CD14-positive monocyte (primary cell): Measurements from ENCODE around the gene ADI1. TPM values are rescaled to one million over a fixed set of nuclear protein-coding genes. Genes with fewer than 3 reads are reported as not detected.

ENCODE experiments used
- DNase-seq, 3 donors: peaks; one replicate each; pipeline ENCODE4 v3.0.0-alpha.2; 2011 to 2022
- H2AFZ ChIP-seq: 2 replicates; pipeline ENCODE4 v1.6.0; 2012; ENCODE audit warnings: mild to moderate bottlenecking, low read depth, low read length, inconsistent platforms; ENCODE audit not compliant: insufficient read depth, poor library complexity, severe bottlenecking
- H3K27ac ChIP-seq, 2 donors: 1 replicate in 1 of 2; 2 replicates in 1 of 2; pipeline ENCODE4 v1.5.1; 2012 to 2013; ENCODE audit warnings: low read length in 2 of 2, control low read depth in 1 of 2, inconsistent platforms in 1 of 2, low read depth in 1 of 2, mild to moderate bottlenecking in 1 of 2
- H3K27me3 ChIP-seq, 2 donors: one replicate each; pipeline versions ENCODE4 v1.6.0 to v1.6.1; 2011 to 2013; ENCODE audit warnings: low read length in 2 of 2; ENCODE audit not compliant: control insufficient read depth in 2 of 2, insufficient read depth in 2 of 2
- H3K36me3 ChIP-seq, 2 donors: replicated peaks in 1 of 2; 1 replicate in 1 of 2; 2 replicates in 1 of 2; pipeline versions ENCODE4 v1.5.1 to v1.6.1; 2012 to 2013; ENCODE audit warnings: low read length in 2 of 2, control low read depth in 1 of 2, inconsistent platforms in 1 of 2, mild to moderate bottlenecking in 1 of 2; ENCODE audit not compliant: insufficient read depth in 2 of 2, control insufficient read depth in 1 of 2
- H3K4me1 ChIP-seq, 2 donors: 1 replicate in 1 of 2; 2 replicates in 1 of 2; pipeline versions ENCODE4 v1.5.1 to v1.6.1; 2012 to 2013; ENCODE audit warnings: low read length in 2 of 2, control low read depth in 1 of 2, inconsistent platforms in 1 of 2, mild to moderate bottlenecking in 1 of 2, moderate library complexity in 1 of 2; ENCODE audit not compliant: insufficient read depth in 2 of 2, control insufficient read depth in 1 of 2
- H3K4me2 ChIP-seq: replicated peaks from 2 replicates; pipeline ENCODE3; 2012; ENCODE audit warnings: low read length, moderate library complexity, mild to moderate bottlenecking; ENCODE audit not compliant: poor library complexity, severe bottlenecking; ENCODE audit errors: extremely low read depth
- H3K4me3 ChIP-seq, 3 experiments: fragments of 200-600 bp in 1 of 3; sonication (generic) in 1 of 3; replicated peaks in 1 of 3; 1 replicate in 2 of 3; 2 replicates in 1 of 3; pipeline ENCODE4 v1.5.1; 2011 to 2013; ENCODE audit warnings: low read length in 3 of 3, mild to moderate bottlenecking in 3 of 3, control low read depth in 2 of 3, low read depth in 2 of 3, inconsistent platforms in 1 of 3, moderate library complexity in 1 of 3
- H3K79me2 ChIP-seq: 2 replicates; pipeline ENCODE4 v1.6.0; 2012; ENCODE audit warnings: mild to moderate bottlenecking, control low read depth, inconsistent platforms, low read length, moderate library complexity; ENCODE audit not compliant: insufficient read depth
- H3K9ac ChIP-seq: 2 replicates; pipeline ENCODE4 v1.6.0; 2017; ENCODE audit warnings: low read length, mild to moderate bottlenecking; ENCODE audit not compliant: insufficient read depth, poor library complexity, severe bottlenecking
- H3K9me3 ChIP-seq, 2 donors: replicated peaks in 1 of 2; 1 replicate in 1 of 2; 2 replicates in 1 of 2; pipeline versions ENCODE4 v1.5.1 to v1.6.1; 2012 to 2013; ENCODE audit warnings: low read length in 2 of 2, control low read depth in 1 of 2; ENCODE audit not compliant: control insufficient read depth in 1 of 2, insufficient read depth in 1 of 2
- H4K20me1 ChIP-seq: 2 replicates; pipeline ENCODE4 v1.6.0; 2012; ENCODE audit warnings: mild to moderate bottlenecking, low read length, control low read depth, moderate library complexity; ENCODE audit not compliant: insufficient read depth
- H3K27ac Mint-ChIP-seq, 7 donors: one replicate each; pipeline ENCODE4 v1.8.0; 2020; ENCODE audit warnings: mild to moderate bottlenecking in 7 of 7, mixed read lengths in 7 of 7, moderate library complexity in 6 of 7, inconsistent platforms in 2 of 7
- H3K27me3 Mint-ChIP-seq, 3 donors: one replicate each; pipeline ENCODE4 v1.8.0; 2021 to 2022; ENCODE audit warnings: low read depth in 3 of 3, mild to moderate bottlenecking in 3 of 3, mixed read lengths in 3 of 3, moderate library complexity in 3 of 3, inconsistent platforms in 1 of 3
- H3K36me3 Mint-ChIP-seq, 2 donors: one replicate each; pipeline ENCODE4 v1.8.0; 2020; ENCODE audit warnings: mixed read lengths in 2 of 2, inconsistent platforms in 1 of 2, mild to moderate bottlenecking in 1 of 2
- H3K4me1 Mint-ChIP-seq: one replicate; pipeline ENCODE4 v1.8.0; 2020; ENCODE audit warnings: mild to moderate bottlenecking, mixed read lengths
- H3K4me3 Mint-ChIP-seq, 2 donors: one replicate each; pipeline ENCODE4 v1.8.0; 2020; ENCODE audit warnings: mild to moderate bottlenecking in 2 of 2, mixed read lengths in 2 of 2, moderate library complexity in 1 of 2
- H3K9me3 Mint-ChIP-seq, 7 donors: one replicate each; pipeline ENCODE4 v1.8.0; 2020 to 2022; ENCODE audit warnings: mixed read lengths in 7 of 7, mild to moderate bottlenecking in 6 of 7, moderate library complexity in 6 of 7, inconsistent platforms in 2 of 7
- CTCF ChIP-seq: fragments of 200-600 bp; IDR thresholded peaks from one replicate; pipeline ENCODE4 v1.8.0; 2022; ENCODE audit warnings: antibody characterized with exemption, mild to moderate bottlenecking
- WGBS: methylation state at CpG from one replicate; pipeline ENCODE4 v1.1.5; 2013; ENCODE audit warnings: missing lambda C conversion rate; ENCODE audit not compliant: insufficient coverage; 5-methylcytosine and 5-hydroxymethylcytosine counted together
- intact Hi-C, 2 donors: fragments of 100-400 bp; cut with micrococcal nuclease; formaldehyde crosslinking; loops; one replicate each; pipeline versions ENCODE4 v1.15.0 to v1.15.1; 2023
- polyA plus RNA-seq, 3 donors: library from polyadenylated mRNA; depleted of rRNA in 1 of 3; unstranded in 2 of 3; stranded (reverse) in 1 of 3; fragments of 300-500 nt in 2 of 3; fragments of >200 nt in 1 of 3; fragmentation: Illumina TruSeq in 2 of 3; gene quantifications; 1 replicate in 2 of 3; 2 replicates in 1 of 3; pipeline ENCODE4 v1.2.3, GENCODE V29; 2012 to 2021

The ADI1 gene
- polyA plus RNA-seq, 3 donors = 30.5 to 89.1 (median 79.3) TPM

DNA sequence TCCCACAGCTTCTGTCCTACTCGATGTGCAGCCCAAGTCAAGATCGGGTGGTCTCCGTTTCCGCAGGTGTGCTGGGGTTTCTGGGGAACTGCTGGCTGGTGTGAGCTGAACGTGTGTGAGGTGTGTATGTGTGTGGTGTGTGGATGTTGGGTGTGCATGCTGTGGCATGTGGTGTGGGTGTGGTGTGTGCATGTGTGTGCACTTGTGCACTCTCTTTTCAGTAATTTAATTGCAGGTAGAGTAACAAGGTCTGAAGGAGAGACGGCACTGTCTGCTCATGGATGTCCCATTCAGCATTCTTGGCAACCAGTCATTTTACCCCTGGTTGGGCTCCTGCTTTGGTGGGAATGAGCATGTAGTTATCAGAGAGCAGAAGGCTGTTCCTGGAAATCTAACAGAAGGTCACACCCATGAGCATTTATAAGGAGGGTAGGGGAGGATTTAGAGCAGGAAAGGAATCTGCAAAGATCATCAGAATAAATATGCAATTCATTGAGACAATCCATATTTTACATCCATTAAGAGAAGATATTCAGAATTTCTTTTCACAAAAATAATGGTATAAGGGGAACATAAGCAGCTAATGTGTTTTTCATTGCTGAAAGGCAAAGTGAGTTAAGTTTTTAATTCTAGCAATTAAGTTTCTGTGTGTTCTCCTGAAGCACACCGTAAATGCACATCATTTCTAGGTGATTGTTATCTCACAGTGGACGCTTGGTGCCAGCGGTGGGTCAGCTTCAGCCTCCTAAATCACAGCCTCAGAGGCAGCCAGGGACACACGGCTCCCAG lies 60.7 kb downstream of the ADI1 start:
- H4K20me1 ChIP-seq = no peaks in the 10 kb centered on the region

More for the DNA sequence above, 60.7 kb downstream of the ADI1 start:
- H3K36me3 Mint-ChIP-seq = peaks cover 56 to 72% of the 10 kb centered on the region in 2 donors
- peak overlapping the region in 1 of 7 donors; percentile 31 for H3K27ac Mint-ChIP-seq
- no peak overlapping the region for H3K9ac ChIP-seq
- H3K4me3 Mint-ChIP-seq = no peak overlapping the region
- peaks cover 56 to 89% of the 10 kb centered on the region in 2 donors for H3K36me3 ChIP-seq
- no peak overlapping the region for H3K4me3 ChIP-seq
- no peaks in the 10 kb centered on the region for H3K9me3 ChIP-seq
- no peaks in the 10 kb centered on the region for H3K79me2 ChIP-seq
- H3K4me1 ChIP-seq = peaks cover 0 to 6% of the 10 kb centered on the region in 2 donors
- no peak for TF ChIP-seq CTCF
- intact Hi-C loops = no loop called here
- 98% methylated on average over 5 of the region's 10 CpGs for WGBS
- DNase-seq = no peak
- no peak overlapping the region for H3K27ac ChIP-seq
- no peak overlapping the region for H2AFZ ChIP-seq
- peaks cover 2% of the 10 kb centered on the region for H3K4me1 Mint-ChIP-seq
- H3K9me3 Mint-ChIP-seq = peaks cover 0 to 2% (median 0%) of the 10 kb centered on the region in 7 donors
- H3K27me3 ChIP-seq = no peaks in the 10 kb centered on the region
- H3K4me2 ChIP-seq = no peak overlapping the region
- H3K27me3 Mint-ChIP-seq = peaks cover 0 to 3% (median 2%) of the 10 kb centered on the region in 3 donors
